GM23338 (cell line): ENCODE data around the gene KRTAP12-4. TPM values are rescaled to one million over a fixed set of nuclear protein-coding genes. Genes with fewer than 3 reads are reported as not detected.

ENCODE experiments used
- ATAC-seq: fragments of 200-7000 bp; cut with Tn5 transposase; 3 replicates; pipeline ENCODE4 v1.9.1; 2020
- DNase-seq: peaks from one replicate; pipeline ENCODE4 v3.0.0-alpha.2; 2015; ENCODE audit warnings: low spot score
- H2AFZ ChIP-seq: fragments of 200-600 bp; sonication (generic); 2 replicates; pipeline ENCODE4 v1.8.0; 2016; ENCODE audit warnings: antibody characterized with exemption, mild to moderate bottlenecking, moderate library complexity
- H3F3A ChIP-seq: fragments of 200-600 bp; sonication (generic); replicated peaks from 2 replicates; pipeline ENCODE4 v1.8.0; 2017; ENCODE audit warnings: antibody characterized with exemption, mixed run types, low read depth
- H3K27ac ChIP-seq: fragments of 200-600 bp; sonication (generic); 2 replicates; pipeline ENCODE4 v1.6.1; 2016; ENCODE audit warnings: low read depth
- H3K27me3 ChIP-seq: fragments of 200-600 bp; sonication (generic); 2 replicates; pipeline ENCODE4 v1.8.0; 2016; ENCODE audit warnings: mild to moderate bottlenecking, mixed run types, moderate library complexity; ENCODE audit not compliant: insufficient read depth
- H3K36me3 ChIP-seq: fragments of 200-600 bp; sonication (generic); 2 replicates; pipeline ENCODE4 v1.8.0; 2016; ENCODE audit warnings: mild to moderate bottlenecking; ENCODE audit not compliant: insufficient read depth
- H3K4me1 ChIP-seq: fragments of 200-600 bp; sonication (generic); 2 replicates; pipeline ENCODE4 v1.8.0; 2016; ENCODE audit warnings: mild to moderate bottlenecking, moderate library complexity; ENCODE audit not compliant: insufficient read depth
- H3K4me2 ChIP-seq: fragments of 200-600 bp; sonication (generic); 2 replicates; pipeline ENCODE4 v1.7.1; 2017; ENCODE audit warnings: mixed run types
- H3K4me3 ChIP-seq: fragments of 200-600 bp; sonication (generic); 2 replicates; pipeline ENCODE4 v1.6.1; 2016; ENCODE audit warnings: mixed run types
- H3K79me2 ChIP-seq: fragments of 200-600 bp; sonication (generic); replicated peaks from 2 replicates; pipeline ENCODE4 v1.8.0; 2017; ENCODE audit warnings: mild to moderate bottlenecking; ENCODE audit not compliant: insufficient read depth
- H3K9me2 ChIP-seq: fragments of 200-600 bp; sonication (generic); 2 replicates; pipeline ENCODE4 v1.8.0; 2017; ENCODE audit not compliant: insufficient read depth
- H4K20me1 ChIP-seq: fragments of 200-600 bp; sonication (generic); replicated peaks from 2 replicates; pipeline ENCODE4 v1.8.0; 2017; ENCODE audit warnings: mild to moderate bottlenecking; ENCODE audit not compliant: insufficient read depth
- H3K27ac Mint-ChIP-seq: 2 replicates; pipeline ENCODE4 v1.8.0; 2020; ENCODE audit warnings: inconsistent platforms, mild to moderate bottlenecking, moderate library complexity, mixed read lengths
- H3K27me3 Mint-ChIP-seq: 3 replicates; pipeline ENCODE4 v1.8.0; 2022; ENCODE audit warnings: low read depth, mild to moderate bottlenecking, moderate library complexity, mixed read lengths, inconsistent platforms; ENCODE audit not compliant: insufficient read depth, poor library complexity
- H3K36me3 Mint-ChIP-seq: 3 replicates; pipeline ENCODE4 v1.8.0; 2021; ENCODE audit warnings: low read depth, mild to moderate bottlenecking, inconsistent platforms, moderate library complexity, mixed read lengths
- H3K4me1 Mint-ChIP-seq: 3 replicates; pipeline ENCODE4 v1.8.0; 2020; ENCODE audit warnings: mild to moderate bottlenecking, inconsistent platforms, mixed read lengths
- H3K4me3 Mint-ChIP-seq: 3 replicates; pipeline ENCODE4 v1.8.0; 2021; ENCODE audit warnings: moderate library complexity, mild to moderate bottlenecking, inconsistent platforms, mixed read lengths
- H3K9me3 Mint-ChIP-seq: 3 replicates; pipeline ENCODE4 v1.8.0; 2020; ENCODE audit warnings: moderate library complexity, mild to moderate bottlenecking, inconsistent platforms, mixed read lengths
- CREB1 ChIP-seq: fragments of 250-450 bp; sonication (Bioruptor Pico); IDR thresholded peaks from 2 replicates; pipeline ENCODE4 v1.5.0; 2020; ENCODE audit warnings: low read depth, mild to moderate bottlenecking, moderate library complexity
- EZH2 ChIP-seq: fragments of 200-600 bp; sonication (generic); IDR thresholded peaks from one replicate; pipeline ENCODE4 v1.8.0; 2017; ENCODE audit warnings: antibody characterized with exemption, mild to moderate bottlenecking, low read depth; ENCODE audit not compliant: unreplicated experiment
- EZH2phosphoT487 ChIP-seq: fragments of 200-600 bp; sonication (generic); IDR thresholded peaks from one replicate; pipeline ENCODE4 v1.8.1; 2018; ENCODE audit warnings: antibody characterized with exemption; ENCODE audit not compliant: unreplicated experiment
- JUNB ChIP-seq: IDR thresholded peaks from one replicate; pipeline ENCODE4 v1.6.1; 2016; ENCODE audit warnings: antibody characterized with exemption; ENCODE audit not compliant: unreplicated experiment
- NANOG ChIP-seq: IDR thresholded peaks from 2 replicates; pipeline ENCODE4 v1.6.1; 2016; ENCODE audit warnings: antibody characterized with exemption, borderline replicate concordance
- POLR2AphosphoS5 ChIP-seq: IDR thresholded peaks from 2 replicates; pipeline ENCODE4 v1.6.1; 2016; ENCODE audit warnings: antibody characterized with exemption, low read depth
- REST ChIP-seq: IDR thresholded peaks from one replicate; pipeline ENCODE4 v1.6.1; 2018; ENCODE audit warnings: antibody characterized with exemption; ENCODE audit not compliant: unreplicated experiment
- STAT1 ChIP-seq: IDR thresholded peaks from one replicate; pipeline ENCODE4 v1.6.1; 2016; ENCODE audit warnings: antibody characterized with exemption; ENCODE audit not compliant: unreplicated experiment
- ZNF114 ChIP-seq: fragments of 250-450 bp; sonication (Bioruptor Pico); IDR thresholded peaks from 2 replicates; pipeline ENCODE4 v1.5.0; 2020; ENCODE audit warnings: mild to moderate bottlenecking, moderate library complexity
- ZNF331 ChIP-seq: fragments of 250-450 bp; sonication (Bioruptor Pico); IDR thresholded peaks from 2 replicates; pipeline ENCODE4 v1.5.0; 2020; ENCODE audit warnings: low read depth, mild to moderate bottlenecking, moderate library complexity
- polyA plus RNA-seq: library from polyadenylated mRNA; unstranded; fragments of >200 nt; fragmentation: Nextera tagmentation; extraction: Ambion mirVana; gene quantifications from 2 replicates; pipeline ENCODE4 v1.2.1, GENCODE V29; 2016
- total RNA-seq: library from RNA; depleted of rRNA; stranded (reverse); fragments of >200 nt; shearing (Covaris generic); gene quantifications from 2 replicates; pipeline ENCODE4 v1.2.3, GENCODE V29; 2014
- TF ChIP-seq, protein P1 (sequence below), 2 experiments: fragments of 200-600 bp in 1 of 2; sonication (generic) in 1 of 2; conservative IDR thresholded peaks; 2 replicates each; pipeline versions ENCODE4 v1.5.1 to v1.6.1; 2016 to 2017; ENCODE audit warnings: antibody characterized with exemption in 2 of 2, low read depth in 2 of 2, mild to moderate bottlenecking in 2 of 2, moderate library complexity in 1 of 2
- TF ChIP-seq, protein P2 (sequence below): fragments of 250-450 bp; sonication (Bioruptor Pico); IDR thresholded peaks from 2 replicates; pipeline ENCODE4 v1.5.0; 2020; ENCODE audit warnings: mild to moderate bottlenecking, moderate library complexity
- TF ChIP-seq, protein P3 (sequence below): IDR thresholded peaks from 2 replicates; pipeline ENCODE4 v1.6.1; 2016; ENCODE audit warnings: antibody characterized with exemption

Gene KRTAP12-4
- total and polyA plus RNA-seq, 2 experiments from 2014 or later, result not detected

GRCh38 chr21:44615911-44616590 lies 38.4 kb downstream of the KRTAP12-4 start:
- Histone ChIP-seq H3K4me2 (no peak overlapping the region), H3K36me3 (no peaks in the 10 kb centered on the region), H3K27ac (no peak overlapping the region), H2AFZ (peak overlapping the region; percentile 47; the same call in 1 of the 2 replicates), H3K79me2 (no peaks in the 10 kb centered on the region), H3K4me3 (no peak overlapping the region), H3K9me2 (no peaks in the 10 kb centered on the region), H3K4me1 (no peaks in the 10 kb centered on the region), H3F3A (no peaks in the 10 kb centered on the region), H3K27me3 (no peaks in the 10 kb centered on the region), H4K20me1 (no peaks in the 10 kb centered on the region)
- Mint-ChIP-seq H3K9me3 (peaks cover 41% of the 10 kb centered on the region), H3K4me3 (no peak overlapping the region), H3K36me3 (peaks cover 25% of the 10 kb centered on the region), H3K27me3 (peaks cover 11% of the 10 kb centered on the region), H3K27ac (no peak overlapping the region), H3K4me1 (peaks cover 23% of the 10 kb centered on the region)
- DNase-seq (no peak), ATAC-seq (no peak)
- TF ChIP-seq ZNF114 (no peak), REST (no peak), EZH2phosphoT487 (no peak), EZH2 (no peak), JUNB (no peak), POLR2AphosphoS5 (no peak), NANOG (no peak), ZNF331 (CRISPR knock-in tag) (no peak), CREB1 (CRISPR knock-in tag) (no peak), STAT1 (no peak)
- TF ChIP-seq, protein P1, sequence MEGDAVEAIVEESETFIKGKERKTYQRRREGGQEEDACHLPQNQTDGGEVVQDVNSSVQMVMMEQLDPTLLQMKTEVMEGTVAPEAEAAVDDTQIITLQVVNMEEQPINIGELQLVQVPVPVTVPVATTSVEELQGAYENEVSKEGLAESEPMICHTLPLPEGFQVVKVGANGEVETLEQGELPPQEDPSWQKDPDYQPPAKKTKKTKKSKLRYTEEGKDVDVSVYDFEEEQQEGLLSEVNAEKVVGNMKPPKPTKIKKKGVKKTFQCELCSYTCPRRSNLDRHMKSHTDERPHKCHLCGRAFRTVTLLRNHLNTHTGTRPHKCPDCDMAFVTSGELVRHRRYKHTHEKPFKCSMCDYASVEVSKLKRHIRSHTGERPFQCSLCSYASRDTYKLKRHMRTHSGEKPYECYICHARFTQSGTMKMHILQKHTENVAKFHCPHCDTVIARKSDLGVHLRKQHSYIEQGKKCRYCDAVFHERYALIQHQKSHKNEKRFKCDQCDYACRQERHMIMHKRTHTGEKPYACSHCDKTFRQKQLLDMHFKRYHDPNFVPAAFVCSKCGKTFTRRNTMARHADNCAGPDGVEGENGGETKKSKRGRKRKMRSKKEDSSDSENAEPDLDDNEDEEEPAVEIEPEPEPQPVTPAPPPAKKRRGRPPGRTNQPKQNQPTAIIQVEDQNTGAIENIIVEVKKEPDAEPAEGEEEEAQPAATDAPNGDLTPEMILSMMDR (conservative IDR thresholded peaks at IDR 0.05; ENCODE audit: low read depth in 2 of 2), result no peak
- TF ChIP-seq, protein P2, sequence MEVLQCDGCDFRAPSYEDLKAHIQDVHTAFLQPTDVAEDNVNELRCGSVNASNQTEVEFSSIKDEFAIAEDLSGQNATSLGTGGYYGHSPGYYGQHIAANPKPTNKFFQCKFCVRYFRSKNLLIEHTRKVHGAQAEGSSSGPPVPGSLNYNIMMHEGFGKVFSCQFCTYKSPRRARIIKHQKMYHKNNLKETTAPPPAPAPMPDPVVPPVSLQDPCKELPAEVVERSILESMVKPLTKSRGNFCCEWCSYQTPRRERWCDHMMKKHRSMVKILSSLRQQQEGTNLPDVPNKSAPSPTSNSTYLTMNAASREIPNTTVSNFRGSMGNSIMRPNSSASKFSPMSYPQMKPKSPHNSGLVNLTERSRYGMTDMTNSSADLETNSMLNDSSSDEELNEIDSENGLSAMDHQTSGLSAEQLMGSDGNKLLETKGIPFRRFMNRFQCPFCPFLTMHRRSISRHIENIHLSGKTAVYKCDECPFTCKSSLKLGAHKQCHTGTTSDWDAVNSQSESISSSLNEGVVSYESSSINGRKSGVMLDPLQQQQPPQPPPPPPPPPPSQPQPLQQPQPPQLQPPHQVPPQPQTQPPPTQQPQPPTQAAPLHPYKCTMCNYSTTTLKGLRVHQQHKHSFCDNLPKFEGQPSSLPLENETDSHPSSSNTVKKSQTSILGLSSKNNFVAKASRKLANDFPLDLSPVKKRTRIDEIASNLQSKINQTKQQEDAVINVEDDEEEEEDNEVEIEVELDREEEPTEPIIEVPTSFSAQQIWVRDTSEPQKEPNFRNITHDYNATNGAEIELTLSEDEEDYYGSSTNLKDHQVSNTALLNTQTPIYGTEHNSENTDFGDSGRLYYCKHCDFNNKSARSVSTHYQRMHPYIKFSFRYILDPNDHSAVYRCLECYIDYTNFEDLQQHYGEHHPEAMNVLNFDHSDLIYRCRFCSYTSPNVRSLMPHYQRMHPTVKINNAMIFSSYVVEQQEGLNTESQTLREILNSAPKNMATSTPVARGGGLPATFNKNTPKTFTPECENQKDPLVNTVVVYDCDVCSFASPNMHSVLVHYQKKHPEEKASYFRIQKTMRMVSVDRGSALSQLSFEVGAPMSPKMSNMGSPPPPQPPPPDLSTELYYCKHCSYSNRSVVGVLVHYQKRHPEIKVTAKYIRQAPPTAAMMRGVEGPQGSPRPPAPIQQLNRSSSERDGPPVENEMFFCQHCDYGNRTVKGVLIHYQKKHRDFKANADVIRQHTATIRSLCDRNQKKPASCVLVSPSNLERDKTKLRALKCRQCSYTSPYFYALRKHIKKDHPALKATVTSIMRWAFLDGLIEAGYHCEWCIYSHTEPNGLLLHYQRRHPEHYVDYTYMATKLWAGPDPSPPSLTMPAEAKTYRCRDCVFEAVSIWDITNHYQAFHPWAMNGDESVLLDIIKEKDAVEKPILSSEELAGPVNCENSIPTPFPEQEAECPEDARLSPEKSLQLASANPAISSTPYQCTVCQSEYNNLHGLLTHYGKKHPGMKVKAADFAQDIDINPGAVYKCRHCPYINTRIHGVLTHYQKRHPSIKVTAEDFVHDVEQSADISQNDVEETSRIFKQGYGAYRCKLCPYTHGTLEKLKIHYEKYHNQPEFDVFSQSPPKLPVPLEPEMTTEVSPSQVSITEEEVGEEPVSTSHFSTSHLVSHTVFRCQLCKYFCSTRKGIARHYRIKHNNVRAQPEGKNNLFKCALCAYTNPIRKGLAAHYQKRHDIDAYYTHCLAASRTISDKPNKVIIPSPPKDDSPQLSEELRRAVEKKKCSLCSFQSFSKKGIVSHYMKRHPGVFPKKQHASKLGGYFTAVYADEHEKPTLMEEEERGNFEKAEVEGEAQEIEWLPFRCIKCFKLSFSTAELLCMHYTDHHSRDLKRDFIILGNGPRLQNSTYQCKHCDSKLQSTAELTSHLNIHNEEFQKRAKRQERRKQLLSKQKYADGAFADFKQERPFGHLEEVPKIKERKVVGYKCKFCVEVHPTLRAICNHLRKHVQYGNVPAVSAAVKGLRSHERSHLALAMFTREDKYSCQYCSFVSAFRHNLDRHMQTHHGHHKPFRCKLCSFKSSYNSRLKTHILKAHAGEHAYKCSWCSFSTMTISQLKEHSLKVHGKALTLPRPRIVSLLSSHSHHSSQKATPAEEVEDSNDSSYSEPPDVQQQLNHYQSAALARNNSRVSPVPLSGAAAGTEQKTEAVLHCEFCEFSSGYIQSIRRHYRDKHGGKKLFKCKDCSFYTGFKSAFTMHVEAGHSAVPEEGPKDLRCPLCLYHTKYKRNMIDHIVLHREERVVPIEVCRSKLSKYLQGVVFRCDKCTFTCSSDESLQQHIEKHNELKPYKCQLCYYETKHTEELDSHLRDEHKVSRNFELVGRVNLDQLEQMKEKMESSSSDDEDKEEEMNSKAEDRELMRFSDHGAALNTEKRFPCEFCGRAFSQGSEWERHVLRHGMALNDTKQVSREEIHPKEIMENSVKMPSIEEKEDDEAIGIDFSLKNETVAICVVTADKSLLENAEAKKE (CRISPR knock-in tag), result no peak
- TF ChIP-seq, protein P3, sequence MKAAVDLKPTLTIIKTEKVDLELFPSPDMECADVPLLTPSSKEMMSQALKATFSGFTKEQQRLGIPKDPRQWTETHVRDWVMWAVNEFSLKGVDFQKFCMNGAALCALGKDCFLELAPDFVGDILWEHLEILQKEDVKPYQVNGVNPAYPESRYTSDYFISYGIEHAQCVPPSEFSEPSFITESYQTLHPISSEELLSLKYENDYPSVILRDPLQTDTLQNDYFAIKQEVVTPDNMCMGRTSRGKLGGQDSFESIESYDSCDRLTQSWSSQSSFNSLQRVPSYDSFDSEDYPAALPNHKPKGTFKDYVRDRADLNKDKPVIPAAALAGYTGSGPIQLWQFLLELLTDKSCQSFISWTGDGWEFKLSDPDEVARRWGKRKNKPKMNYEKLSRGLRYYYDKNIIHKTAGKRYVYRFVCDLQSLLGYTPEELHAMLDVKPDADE, result no peak
